Stimulated activated CD8-positive, alpha-beta memory T cell treated with anti-CD3 and anti-CD28 coated beads, Interleukin-4, amount 100 ng/mL, for 4 hours (primary cell): ENCODE data around the gene CDH8.
"Not testable (repeated sequence)": the region's sequence is repeated elsewhere in the genome, so short reads cannot be mapped to it uniquely, and the experiment has no call there.

Experiments used
- DNase-seq, 2 donors: peaks; one replicate each; pipeline ENCODE4 v3.0.0-alpha.2; 2020; ENCODE audit warnings: low read depth in 2 of 2, low spot score in 1 of 2

Gene CDH8

DNA sequence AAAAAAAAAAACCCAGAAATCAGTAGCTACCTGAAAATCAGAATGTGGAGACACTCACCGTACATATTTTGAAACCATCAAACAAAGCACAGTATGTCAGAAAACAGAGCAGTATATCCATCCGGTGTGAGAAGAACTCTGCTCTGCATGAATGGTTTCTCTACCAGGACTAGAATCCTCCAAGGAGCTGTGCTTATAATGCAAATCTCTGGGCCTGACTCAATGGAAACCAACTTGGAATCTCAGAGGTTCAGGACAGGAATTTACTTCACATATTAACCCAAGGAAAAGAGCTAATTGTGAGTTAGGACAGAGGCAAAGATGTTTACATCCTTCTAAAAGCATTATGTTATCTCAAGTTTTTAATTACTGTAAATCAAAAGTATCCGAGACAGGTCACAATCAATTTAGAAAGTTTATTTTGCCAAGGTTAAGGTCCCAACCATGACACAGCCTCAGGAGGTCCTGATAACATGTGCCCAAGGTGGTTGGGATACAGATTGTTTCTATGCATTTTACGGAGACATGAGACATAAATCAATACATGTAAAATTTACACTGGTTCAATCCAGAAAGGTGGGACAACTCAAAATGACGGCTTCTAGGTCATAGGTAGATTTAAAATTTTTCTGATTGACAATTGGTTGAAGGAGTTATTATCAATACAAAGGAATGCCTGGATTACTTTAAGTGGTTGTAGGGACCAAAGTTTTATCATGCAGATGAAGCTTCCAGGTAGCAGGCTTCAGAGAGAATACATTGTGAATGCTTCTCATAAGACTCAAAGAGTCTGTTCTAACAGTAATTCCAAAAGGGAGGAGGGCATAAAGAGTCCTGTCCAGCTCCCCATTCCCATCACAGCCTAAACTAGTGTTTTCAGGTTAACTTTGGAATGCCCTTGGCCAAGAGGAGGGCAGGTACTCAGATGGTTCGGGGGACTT, 164.1 kb downstream of the CDH8 start:
- DNase-seq: no peak

DNA sequence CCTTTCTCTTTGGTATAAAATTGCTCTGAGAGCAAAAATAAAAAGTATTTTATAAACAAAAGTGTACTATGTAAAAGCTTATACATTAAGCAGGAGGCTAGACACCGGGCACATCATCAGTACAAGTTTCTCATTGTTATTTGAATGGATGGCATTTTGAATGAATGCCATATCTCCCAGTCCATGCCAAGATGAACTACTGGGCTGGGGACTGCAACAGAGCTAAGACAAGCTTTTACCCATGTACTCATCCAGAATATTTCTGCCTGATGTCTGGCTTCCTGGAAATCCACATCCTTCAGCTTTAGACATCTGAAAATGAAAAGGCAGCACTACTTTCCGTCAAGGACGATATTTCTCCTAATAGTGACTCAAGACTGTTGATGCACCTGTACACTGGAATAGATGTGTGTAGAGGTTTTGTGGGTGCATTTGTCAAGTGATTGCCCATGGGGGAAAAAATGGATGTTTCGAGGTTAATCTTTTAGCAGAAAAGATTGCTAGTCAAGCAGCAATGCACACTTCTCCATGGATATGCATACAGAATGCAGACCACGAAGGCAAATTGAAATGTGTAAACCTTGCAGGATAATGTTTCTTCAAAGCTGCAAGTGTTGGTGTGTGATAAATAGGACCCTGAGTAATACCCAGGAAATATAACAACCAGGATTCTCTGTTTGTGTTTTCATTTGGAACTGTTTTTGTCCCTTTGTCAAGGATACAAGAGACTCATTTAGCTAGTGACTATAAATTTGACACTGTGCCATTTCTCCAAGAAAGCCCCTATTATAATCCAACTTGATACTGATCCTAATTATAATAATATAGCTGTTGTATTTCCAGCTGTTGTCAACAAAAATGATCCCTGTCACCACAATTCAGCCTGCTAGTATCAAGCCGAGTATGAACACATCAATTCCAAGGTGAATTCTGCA, 173.8 kb downstream of the CDH8 start:
- DNase-seq: no peak

DNA sequence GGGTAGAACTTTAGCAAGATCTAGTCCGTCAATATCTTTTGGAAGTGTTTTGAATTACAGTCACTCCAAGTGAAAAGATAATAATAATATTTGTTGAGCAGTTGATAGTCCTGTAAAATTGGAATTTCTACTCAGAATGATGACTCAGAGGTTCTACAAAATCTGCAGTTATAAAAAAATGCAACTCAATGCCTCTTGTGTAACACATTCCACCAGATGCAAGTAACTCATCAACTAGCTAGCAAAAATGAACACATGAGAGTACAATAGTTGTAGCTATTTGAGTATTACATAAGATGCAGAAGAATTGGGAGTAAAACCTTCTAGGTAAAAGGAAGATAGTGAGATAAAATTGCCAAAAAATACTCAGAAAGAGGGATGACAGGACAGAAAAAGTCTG, 177.2 kb downstream of the CDH8 start:
- no peak for DNase-seq

DNA sequence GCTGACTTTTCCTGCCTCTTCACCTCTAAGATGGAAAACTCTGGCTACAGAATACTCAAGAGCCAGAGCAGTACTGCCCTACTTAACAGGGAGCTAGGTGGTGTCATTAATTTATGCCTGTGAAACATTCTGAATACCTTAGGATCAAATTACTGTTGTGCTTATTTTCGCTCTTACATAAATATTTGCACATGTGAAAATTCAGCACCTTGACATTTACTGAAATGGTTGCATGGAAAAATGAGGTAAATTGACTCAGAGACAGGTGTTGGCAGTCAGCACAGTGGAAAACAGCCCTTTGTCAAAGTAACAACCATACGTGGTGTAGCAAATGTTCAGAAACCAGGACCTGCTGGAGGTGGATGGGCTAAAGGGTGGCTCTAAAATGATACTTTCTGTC, 193.6 kb downstream of the CDH8 start:
- DNase-seq: no peak

DNA sequence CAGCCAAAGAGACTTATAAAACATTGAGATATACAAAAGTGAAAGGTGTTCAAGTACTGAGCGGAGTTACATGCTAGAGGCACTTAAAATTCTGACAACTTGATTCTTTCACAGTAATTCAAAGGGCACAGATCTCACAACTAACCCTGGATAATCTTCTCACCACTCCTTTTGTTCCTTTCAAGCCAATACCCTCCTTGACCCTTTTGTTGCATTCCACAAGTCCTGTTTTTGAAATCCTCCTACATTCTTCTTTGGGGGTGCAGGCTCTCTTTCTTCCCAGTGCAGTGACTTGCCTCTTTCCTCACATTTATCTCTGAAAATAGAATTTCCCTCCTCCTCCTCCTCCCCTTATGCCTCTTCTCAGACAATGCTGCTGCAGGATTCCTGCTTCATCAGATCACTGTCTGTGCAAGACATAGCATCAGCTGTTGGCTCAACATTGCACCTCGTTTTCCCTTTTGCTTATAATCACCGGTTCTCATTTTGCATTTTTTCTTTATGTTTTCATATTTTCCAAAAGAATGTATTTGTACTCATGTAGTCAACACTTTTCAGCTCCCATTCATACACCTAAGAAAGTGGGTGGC, 199.3 kb downstream of the CDH8 start:
- no peak for DNase-seq

DNA sequence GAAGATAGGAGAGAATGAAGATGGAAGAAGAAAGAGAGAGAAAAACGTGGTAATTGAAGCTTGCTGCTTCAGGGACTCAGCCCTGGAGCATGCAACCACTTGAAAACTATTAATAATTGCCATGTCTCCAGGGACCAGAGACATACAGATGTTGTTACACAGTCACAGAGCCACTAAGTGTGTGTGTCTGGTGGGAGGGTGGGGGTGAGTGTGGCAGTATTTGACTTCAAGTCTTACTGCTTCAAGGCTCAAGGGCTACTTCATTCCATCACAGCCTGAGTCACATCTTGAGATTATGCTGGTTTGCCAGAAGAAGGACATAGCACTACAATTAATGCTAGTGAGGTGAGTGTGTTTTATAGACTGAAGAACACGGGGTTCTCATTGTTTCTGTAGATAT, 202.2 kb downstream of the CDH8 start:
- DNase-seq: no peak

DNA sequence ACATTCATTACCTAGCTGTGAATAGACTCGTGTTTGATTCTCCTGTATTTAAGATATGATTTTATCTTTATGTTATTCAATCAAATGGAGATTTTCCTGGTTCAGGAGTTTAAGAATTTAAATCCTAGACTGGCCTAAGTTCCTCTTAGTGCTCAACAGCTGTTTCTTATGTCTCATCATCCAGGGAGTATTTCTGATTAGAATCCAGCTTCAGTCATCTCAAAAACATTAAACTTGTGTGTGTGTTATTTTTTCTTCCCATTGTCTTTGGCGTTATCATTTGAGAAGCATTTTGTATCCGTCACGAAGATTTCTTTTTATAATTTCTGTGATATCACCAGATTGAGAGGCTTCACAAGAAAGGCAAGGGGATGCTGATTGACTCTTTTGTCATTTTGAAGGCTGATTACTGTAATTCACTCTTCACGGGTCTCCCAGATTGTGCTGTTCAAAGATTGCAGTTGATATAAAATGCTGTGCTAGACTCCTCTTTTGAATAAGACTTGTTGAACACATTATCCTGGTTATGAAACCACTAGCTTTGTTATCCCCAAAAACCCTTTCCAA, 204.8 kb downstream of the CDH8 start:
- no peak for DNase-seq

DNA sequence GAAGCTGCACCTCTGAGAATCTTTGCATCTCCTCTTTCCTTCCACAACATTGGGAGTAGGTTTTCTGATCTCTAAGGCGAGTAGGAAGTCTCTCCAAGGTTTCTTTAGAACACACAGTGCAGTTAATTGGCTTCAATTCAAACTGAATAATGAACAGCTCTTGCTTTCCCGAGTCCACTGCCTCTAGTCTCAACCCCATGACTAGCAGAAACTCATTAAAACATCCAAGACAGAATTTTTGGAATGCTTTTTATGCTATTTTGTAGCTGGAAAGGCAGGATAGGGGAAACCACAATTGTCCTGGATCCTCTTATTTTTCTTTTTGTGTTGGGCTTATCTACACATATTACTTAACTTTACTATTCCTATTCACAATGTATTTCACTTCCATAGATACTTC, 206.6 kb downstream of the CDH8 start:
- DNase-seq: no peak

DNA sequence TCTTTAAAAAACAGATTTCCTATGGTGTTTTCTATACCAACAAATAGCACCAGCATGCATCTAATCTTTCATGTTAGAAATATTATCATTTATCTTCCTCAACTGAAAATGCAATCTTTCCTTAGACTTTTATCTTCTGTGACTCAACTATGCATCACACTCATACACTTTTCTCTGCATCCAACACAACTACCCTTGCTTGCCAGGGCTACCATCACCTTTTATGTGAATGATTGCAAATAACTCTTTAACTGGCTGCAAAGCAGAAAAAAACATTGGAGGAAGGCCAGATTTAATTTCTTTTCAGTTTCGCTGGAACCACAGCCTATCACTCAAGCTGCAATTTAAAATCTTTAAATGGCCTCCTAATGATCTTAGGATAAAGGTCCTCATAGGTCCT, 212.9 kb downstream of the CDH8 start:
- no peak for DNase-seq

DNA sequence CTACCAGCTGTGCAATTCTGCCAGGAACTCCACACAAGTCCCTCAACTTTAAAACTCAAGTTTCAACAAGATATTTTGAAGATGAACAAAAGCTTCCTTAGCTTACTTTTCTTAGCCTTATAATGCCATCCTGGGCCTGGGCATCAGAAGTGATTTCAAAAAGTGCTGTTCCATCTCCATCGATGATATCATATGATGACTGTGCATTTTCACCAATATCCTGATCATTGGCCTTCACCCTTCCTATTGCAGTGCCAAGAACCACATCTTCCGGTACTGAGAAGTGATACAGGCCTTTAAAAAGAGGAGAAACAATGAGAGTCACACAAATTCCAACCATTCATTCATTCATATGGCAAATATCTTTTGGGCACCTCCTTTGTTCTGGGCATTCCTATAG, 215.4 kb downstream of the CDH8 start:
- DNase-seq: no peak

DNA sequence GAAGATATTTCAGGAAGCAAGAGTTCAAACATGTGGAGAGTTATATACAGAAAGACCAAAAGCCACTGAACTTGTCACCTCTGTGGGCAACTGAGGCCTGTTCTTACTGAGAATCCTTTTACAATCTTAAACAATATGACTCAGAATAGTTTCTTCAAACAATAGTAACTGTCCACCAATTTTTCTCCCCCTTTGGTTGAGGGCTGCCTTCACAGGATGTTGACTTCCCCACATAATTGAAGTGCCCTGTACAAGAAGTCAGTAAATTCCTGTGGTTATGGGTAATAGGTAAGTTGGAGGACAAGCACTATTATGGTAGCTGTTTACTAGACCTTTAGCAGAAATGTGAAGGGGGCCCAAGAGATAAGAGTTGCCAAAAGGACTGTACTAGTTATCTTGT, 215.8 kb downstream of the CDH8 start:
- no peak for DNase-seq

DNA sequence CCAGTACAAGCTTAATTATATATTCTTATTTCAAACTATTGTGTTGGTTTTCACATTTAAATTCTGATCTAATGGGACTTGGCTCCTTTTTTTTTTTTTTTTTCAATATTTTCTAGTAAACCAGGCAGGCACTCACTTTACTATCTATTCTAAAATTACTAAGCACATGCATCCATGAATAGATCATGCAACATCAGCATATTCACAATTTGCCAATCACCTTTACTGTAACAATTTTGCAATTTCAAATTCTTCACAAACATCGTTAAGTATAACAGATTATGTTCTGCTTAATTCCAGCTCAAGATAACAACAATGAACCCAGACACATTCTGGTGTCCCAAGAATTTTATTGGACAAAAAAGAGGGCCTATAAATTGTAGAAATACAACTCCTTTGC, 217.4 kb downstream of the CDH8 start:
- no peak for DNase-seq

DNA sequence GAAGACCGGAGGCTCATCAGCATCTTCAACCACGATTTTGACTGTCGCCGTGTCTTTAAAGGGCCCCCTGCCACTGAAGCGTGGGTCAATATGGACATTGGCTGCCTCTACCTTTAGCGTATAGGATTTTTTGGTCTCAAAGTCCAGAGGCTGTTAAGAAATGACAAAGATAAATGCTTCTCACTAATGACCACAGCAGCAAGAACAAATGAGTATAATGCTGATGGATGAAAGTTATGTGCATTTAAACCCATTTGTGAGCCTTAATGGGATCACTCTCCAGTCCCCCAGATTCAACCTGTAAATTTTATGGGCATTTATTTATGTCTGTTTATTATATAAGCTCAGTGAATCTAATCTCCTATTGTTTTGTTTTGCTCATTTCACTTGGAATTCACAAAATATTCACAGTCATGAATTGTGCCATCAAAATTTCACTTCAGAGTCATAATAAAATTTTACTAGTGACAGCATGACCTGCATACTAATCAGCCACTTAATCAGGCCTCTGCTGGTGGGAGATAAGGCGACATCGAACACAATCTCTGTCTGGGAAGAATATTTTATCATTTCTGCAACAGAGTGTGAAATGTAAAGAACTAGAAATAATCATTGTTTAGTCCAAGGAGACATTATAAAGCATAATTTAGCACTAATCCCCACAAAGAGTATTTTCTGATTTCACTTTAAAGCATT, 218.5 kb downstream of the CDH8 start:
- no peak for DNase-seq

DNA sequence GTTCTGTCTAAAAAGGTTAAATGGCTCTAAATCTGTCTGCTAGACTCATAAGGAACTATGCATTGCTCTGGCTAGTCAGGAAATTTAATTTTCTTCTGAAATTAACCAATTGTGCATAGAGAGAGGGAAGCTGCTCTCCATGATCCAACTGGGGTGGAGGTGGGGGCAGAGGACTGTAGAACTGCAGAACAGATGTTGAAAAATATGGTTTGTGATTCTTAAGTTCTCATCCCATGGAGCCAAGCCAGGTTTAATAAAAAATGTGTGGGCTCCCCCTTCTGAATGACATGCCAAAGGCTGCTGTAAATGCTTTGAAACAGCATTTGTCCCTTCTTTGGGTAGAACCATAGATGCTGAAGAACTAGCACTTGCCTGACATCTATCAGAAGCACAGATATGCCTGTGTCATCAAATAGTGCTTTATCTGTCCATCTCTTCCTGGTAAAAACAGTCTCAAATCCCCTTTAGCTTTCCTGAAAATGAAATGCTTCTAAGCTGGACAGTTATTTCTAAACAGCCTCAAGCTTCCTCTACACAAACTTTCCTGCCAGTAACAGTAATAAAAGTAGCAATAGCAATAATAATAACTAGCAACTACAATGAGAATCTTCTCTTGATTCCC, 221.4 kb downstream of the CDH8 start:
- DNase-seq: no peak

DNA sequence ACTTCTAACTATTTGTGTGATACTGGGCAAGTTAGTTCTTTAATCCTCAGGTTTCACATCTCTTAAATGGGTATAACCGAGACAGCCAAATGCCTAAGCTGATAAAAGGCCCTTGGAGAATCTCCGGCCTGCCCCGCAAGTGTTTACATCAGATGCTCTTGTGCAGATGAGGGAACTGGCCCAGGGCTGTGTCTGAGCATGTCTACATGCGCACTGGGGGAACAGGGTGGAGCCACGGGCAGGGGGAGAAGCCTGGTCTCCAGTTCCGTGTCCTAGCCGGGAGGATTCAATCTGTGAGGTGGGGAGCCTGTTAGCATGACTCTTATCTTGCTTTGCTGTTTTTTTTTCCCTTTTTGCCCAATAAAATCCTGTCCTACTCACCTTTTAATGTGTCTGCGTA, 222.9 kb downstream of the CDH8 start:
- no peak for DNase-seq

DNA sequence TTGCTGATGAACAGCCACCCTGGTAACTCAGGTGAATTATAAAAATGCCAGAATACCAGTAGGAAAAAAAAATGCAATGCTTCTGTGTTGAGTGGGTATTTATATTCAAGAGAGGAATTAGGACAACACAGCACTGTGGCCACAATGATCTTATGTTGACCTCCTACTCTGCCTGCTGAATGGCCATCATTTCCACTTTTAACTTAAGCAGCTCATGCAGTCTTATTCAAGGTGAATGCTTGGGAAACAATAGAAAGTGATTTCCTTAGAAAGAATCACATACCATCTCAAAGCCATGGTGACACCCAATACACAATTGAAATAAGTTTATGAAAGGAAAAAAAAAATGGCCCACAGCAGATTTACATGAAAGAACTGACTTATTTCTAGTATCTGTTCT, 224.0 kb downstream of the CDH8 start:
- DNase-seq: no peak

DNA sequence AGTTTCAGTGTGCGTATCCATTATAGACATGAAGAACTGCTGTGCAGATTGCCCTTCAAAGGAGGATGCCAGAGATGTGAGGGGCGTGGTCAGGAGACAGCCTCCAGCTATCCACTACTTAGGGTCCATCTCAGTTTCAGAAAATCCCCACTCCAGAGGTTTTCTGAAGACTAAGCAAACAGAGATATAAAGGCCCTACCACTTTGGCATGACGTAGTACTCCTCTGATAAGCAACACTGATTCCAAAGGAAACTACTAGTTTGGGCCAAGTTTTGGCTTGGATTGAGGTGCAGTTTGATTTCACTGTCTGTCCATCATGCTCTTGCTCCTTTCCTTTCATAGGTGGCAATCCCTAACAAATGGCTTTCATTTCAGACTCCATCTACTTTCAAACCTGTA, 228.7 kb downstream of the CDH8 start:
- DNase-seq: no peak

DNA sequence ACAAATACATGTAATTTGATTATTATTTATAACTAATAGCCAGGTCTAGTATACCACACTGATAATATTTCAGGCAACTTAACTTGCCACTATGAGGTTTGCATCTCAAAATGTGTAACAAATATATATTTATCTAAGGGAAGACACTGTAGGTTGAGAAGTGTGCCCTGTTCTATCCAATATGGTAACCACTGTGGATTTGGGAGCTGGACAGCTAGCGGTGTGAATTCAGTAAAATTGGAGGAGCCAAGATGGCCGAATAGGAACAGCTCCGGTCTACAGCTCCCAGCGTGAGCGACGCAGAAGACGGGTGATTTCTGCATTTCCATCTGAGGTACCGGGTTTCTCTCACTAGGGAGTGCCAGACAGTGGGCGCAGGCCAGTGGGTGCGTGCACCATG, 235.0 kb downstream of the CDH8 start:
- not testable (repeated sequence) for DNase-seq

DNA sequence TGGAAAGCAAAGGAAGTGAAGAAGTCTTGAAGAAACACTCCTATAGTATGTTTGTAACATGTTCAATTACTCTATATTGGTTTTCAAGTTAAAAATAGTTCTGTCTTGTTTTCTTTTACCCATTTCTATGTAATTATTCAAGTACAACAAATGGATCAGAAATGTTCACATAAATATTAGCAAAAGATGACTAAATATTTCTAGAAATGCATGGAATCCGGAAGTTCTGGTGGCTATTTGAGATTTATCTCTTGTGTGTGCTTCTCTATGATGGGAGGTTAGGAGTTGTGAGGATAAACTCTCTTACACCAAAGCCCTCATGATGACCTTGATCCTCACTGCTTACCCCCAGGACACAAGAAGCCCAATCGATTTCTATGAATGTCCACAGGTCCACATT, 237.5 kb downstream of the CDH8 start:
- no peak for DNase-seq

DNA sequence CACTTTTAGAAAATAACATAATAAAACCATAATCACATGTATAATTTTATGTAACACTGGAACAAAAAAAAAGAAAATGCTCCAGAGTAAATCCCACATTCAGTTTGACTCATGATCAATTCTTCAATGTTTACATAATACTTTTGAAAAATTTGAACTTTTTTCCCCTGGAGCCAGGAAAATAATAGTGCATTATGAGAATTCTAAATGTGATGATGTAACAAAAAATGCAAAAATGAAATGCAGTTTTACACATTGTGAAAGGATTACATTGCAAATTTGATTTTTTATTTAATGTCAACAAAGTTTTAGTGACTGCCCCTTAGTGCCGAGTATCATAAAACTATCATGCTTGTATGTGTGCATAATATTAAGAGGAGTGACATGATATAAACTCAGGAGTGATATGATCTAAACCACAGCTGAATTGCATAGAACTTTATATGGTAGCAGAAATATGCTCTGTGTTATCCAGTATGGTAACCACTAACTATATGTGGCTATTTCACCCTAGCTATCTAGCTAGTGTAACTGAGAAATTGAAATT, 238.2 kb downstream of the CDH8 start:
- DNase-seq: no peak
